Measurements from ENCODE around the gene PTGFRN. TPM values are rescaled to one million over a fixed set of nuclear protein-coding genes. Genes with fewer than 3 reads are reported as not detected.

Gene PTGFRN
- total and polyA plus RNA-seq, 2 experiments from 2014 or later, result 17.4 to 32.7 TPM

GRCh38 chr1:116954440-116954839 is 44.7 kb downstream of the PTGFRN start:
- Histone ChIP-seq H3K4me3 (no peak overlapping the region), H3K9me2 (ENCODE audit: insufficient read depth) (no peaks in the 10 kb centered on the region), H3K27ac (ENCODE audit: low read depth) (no peak overlapping the region), H4K20me1 (replicated peaks; ENCODE audit: insufficient read depth) (peaks cover 10% of the 10 kb centered on the region), H3K36me3 (ENCODE audit: insufficient read depth) (no peaks in the 10 kb centered on the region), H3K79me2 (replicated peaks; ENCODE audit: insufficient read depth) (no peaks in the 10 kb centered on the region), H3K4me2 (peak overlapping the region; percentile 33; the same call in 1 of the 2 replicates), H2AFZ (no peak overlapping the region), H3K4me1 (ENCODE audit: insufficient read depth) (peaks cover 18% of the 10 kb centered on the region), H3F3A (replicated peaks; ENCODE audit: low read depth) (no peaks in the 10 kb centered on the region), H3K27me3 (ENCODE audit: insufficient read depth) (no peaks in the 10 kb centered on the region)
- no peak for DNase-seq (ENCODE audit: low spot score)
- TF ChIP-seq ZNF462 (CRISPR knock-in tag; IDR thresholded peaks at IDR 0.05) (no peak), CTCF (conservative IDR thresholded peaks at IDR 0.05; ENCODE audit: low read depth in 2 of 2) (no peak), STAT1 (IDR thresholded peaks at IDR 0.05; ENCODE audit: unreplicated experiment) (no peak)
- Mint-ChIP-seq H3K4me1 (peaks cover 6% of the 10 kb centered on the region; the same call in 2 of the 3 replicates), H3K9me3 (no peaks in the 10 kb centered on the region), H3K36me3 (ENCODE audit: low read depth) (peaks cover 19% of the 10 kb centered on the region), H3K27me3 (ENCODE audit: insufficient read depth, low read depth, poor library complexity) (no peaks in the 10 kb centered on the region), H3K4me3 (no peak overlapping the region), H3K27ac (no peak overlapping the region)
- no peak for ATAC-seq

- H3F3A ChIP-seq (replicated peaks; ENCODE audit: low read depth), result no peaks in the 10 kb centered on the region
- H3K9me2 ChIP-seq (ENCODE audit: insufficient read depth), result no peaks in the 10 kb centered on the region
- H3K27me3 ChIP-seq (ENCODE audit: insufficient read depth), result no peaks in the 10 kb centered on the region
- H3K4me1 Mint-ChIP-seq, result no peaks in the 10 kb centered on the region; the same call in 1 of the 3 replicates
- H3K27ac ChIP-seq (ENCODE audit: low read depth), result no peak overlapping the region
- ATAC-seq (peak; percentile 36; the same call in 1 of the 3 replicates), DNase-seq (ENCODE audit: low spot score) (no peak)
- no peaks in the 10 kb centered on the region for H3K36me3 ChIP-seq (ENCODE audit: insufficient read depth)
- peaks cover 4% of the 10 kb centered on the region for H3K27me3 Mint-ChIP-seq (ENCODE audit: insufficient read depth, low read depth, poor library complexity)
- H3K4me1 ChIP-seq (ENCODE audit: insufficient read depth), result peaks cover 15% of the 10 kb centered on the region
- peaks cover 11% of the 10 kb centered on the region for H3K36me3 Mint-ChIP-seq (ENCODE audit: low read depth)
- H3K4me2 ChIP-seq, result no peak overlapping the region
- H3K4me3 Mint-ChIP-seq, result no peak overlapping the region
- no peak overlapping the region for H3K4me3 ChIP-seq
- H3K79me2 ChIP-seq (replicated peaks; ENCODE audit: insufficient read depth), result no peaks in the 10 kb centered on the region
- H3K9me3 Mint-ChIP-seq, result no peaks in the 10 kb centered on the region; the same call in 2 of the 3 replicates
- H2AFZ ChIP-seq, result no peak overlapping the region
- no peak overlapping the region for H3K27ac Mint-ChIP-seq
- peaks cover 6% of the 10 kb centered on the region; the same call in 1 of the 2 replicates for H4K20me1 ChIP-seq (replicated peaks; ENCODE audit: insufficient read depth)
- TF ChIP-seq EZH2 (IDR thresholded peaks at IDR 0.05; ENCODE audit: low read depth, unreplicated experiment) (no peak), CTCF (conservative IDR thresholded peaks at IDR 0.05; ENCODE audit: low read depth in 2 of 2) (no peak), ETS1 (IDR thresholded peaks at IDR 0.05) (no peak), ZNF331 (CRISPR knock-in tag; IDR thresholded peaks at IDR 0.05; ENCODE audit: low read depth) (no peak)
Measured at GRCh38 chr1:116956378-116956777, 46.7 kb downstream of the PTGFRN start.
